SK-N-SH treated with all-trans-retinoic acid at 6 μM for 48 hours (cell line): Measurements from ENCODE around the gene EEFSEC.

Experiments used
- PATZ1 ChIP-seq: fragments of 250-450 bp; sonication (Bioruptor Pico); IDR thresholded peaks from 2 replicates; pipeline ENCODE4 v1.8.0; 2020; ENCODE audit warnings: mild to moderate bottlenecking, moderate library complexity, borderline replicate concordance
- ZC3H10 ChIP-seq: fragments of 250-450 bp; sonication (Bioruptor Pico); IDR thresholded peaks from 2 replicates; pipeline ENCODE4 v1.5.1; 2021; ENCODE audit warnings: mild to moderate bottlenecking, moderate library complexity

GRCh38 chr3:128231606-128232005, 78.3 kb downstream of the EEFSEC start:
- TF ChIP-seq ZC3H10 (CRISPR knock-in tag) (no peak), PATZ1 (CRISPR knock-in tag) (no peak)
